Measurements from ENCODE around the gene CABP4.

CABP4 gene

GRCh38 chr11:67491276-67492068 lies 36.3 kb downstream of the CABP4 start:
- no peak for TF ChIP-seq CTCF (IDR thresholded peaks at IDR 0.05)
- H2AFZ ChIP-seq: no peak overlapping the region
- H3K27me3 ChIP-seq (ENCODE audit: control insufficient read depth, insufficient read depth, low read length): no peaks in the 10 kb centered on the region
- H3K4me3 ChIP-seq (ENCODE audit: low read depth, low read length): no peak overlapping the region
- no peak overlapping the region for H3K9ac ChIP-seq
- H3K4me2 ChIP-seq (ENCODE audit: low read length): no peak overlapping the region
- no peak overlapping the region for H3K27ac ChIP-seq
- H3K36me3 ChIP-seq (ENCODE audit: control insufficient read depth, insufficient read depth, low read length): no peaks in the 10 kb centered on the region
- no peaks in the 10 kb centered on the region for H3K9me3 ChIP-seq (ENCODE audit: control insufficient read depth, low read length)
- H3K4me1 ChIP-seq: no peaks in the 10 kb centered on the region
- H3K79me2 ChIP-seq: no peaks in the 10 kb centered on the region

- no peaks in the 10 kb centered on the region for H3K9me3 ChIP-seq (ENCODE audit: control insufficient read depth, low read length)
- H3K27ac ChIP-seq: no peak overlapping the region
- H3K27me3 ChIP-seq (ENCODE audit: control insufficient read depth, insufficient read depth, low read length): no peaks in the 10 kb centered on the region
- H2AFZ ChIP-seq: no peak overlapping the region
- H3K4me3 ChIP-seq (ENCODE audit: low read depth, low read length): no peak overlapping the region
- no peak overlapping the region for H3K4me2 ChIP-seq (ENCODE audit: low read length)
- H3K79me2 ChIP-seq: no peaks in the 10 kb centered on the region
- no peak overlapping the region for H3K9ac ChIP-seq
- H3K4me1 ChIP-seq: no peaks in the 10 kb centered on the region
- H3K36me3 ChIP-seq (ENCODE audit: control insufficient read depth, insufficient read depth, low read length): no peaks in the 10 kb centered on the region
- no peak for TF ChIP-seq CTCF (IDR thresholded peaks at IDR 0.05)
Observed at GRCh38 chr11:67492069-67492727, 37.0 kb downstream of the CABP4 start.

- H3K4me2 ChIP-seq (ENCODE audit: low read length): no peak overlapping the region
- no peak overlapping the region for H3K4me3 ChIP-seq (ENCODE audit: low read depth, low read length)
- no peaks in the 10 kb centered on the region for H3K4me1 ChIP-seq
- H3K27me3 ChIP-seq (ENCODE audit: control insufficient read depth, insufficient read depth, low read length): no peaks in the 10 kb centered on the region
- no peak overlapping the region for H2AFZ ChIP-seq
- H3K9ac ChIP-seq: no peak overlapping the region
- H3K79me2 ChIP-seq: no peaks in the 10 kb centered on the region
- H3K9me3 ChIP-seq (ENCODE audit: control insufficient read depth, low read length): no peaks in the 10 kb centered on the region
- no peak overlapping the region for H3K27ac ChIP-seq
- H3K36me3 ChIP-seq (ENCODE audit: control insufficient read depth, insufficient read depth, low read length): no peaks in the 10 kb centered on the region
- TF ChIP-seq CTCF (IDR thresholded peaks at IDR 0.05): no peak
Observed at GRCh38 chr11:67492801-67493547, 37.8 kb downstream of the CABP4 start.

- no peak for TF ChIP-seq CTCF (IDR thresholded peaks at IDR 0.05)
- Histone ChIP-seq H3K27ac (no peak overlapping the region), H3K36me3 (ENCODE audit: control insufficient read depth, insufficient read depth, low read length) (no peaks in the 10 kb centered on the region), H3K9ac (no peak overlapping the region), H3K4me3 (ENCODE audit: low read depth, low read length) (no peak overlapping the region), H3K4me1 (no peaks in the 10 kb centered on the region), H3K9me3 (ENCODE audit: control insufficient read depth, low read length) (no peaks in the 10 kb centered on the region), H2AFZ (no peak overlapping the region), H3K27me3 (ENCODE audit: control insufficient read depth, insufficient read depth, low read length) (no peaks in the 10 kb centered on the region), H3K79me2 (no peaks in the 10 kb centered on the region), H3K4me2 (ENCODE audit: low read length) (no peak overlapping the region)
Observed at GRCh38 chr11:67493548-67494370, 38.6 kb downstream of the CABP4 start.

Data from parathyroid adenoma (tissue), 2 donors.